ENCODE data around the gene SPTBN5. TPM values are rescaled to one million over a fixed set of nuclear protein-coding genes. Genes with fewer than 3 reads are reported as not detected.

SPTBN5 gene
- total RNA-seq, 1 experiment from 2014 or later, result 0.84 TPM

GRCh38 chr15:41923401-41923997, 29.6 kb upstream of the SPTBN5 start:
- H3K36me3 ChIP-seq (ENCODE audit: low read depth, low read length), result peaks cover 31% of the 10 kb centered on the region
- POLR2A ChIA-PET (ENCODE audit: unreplicated experiment), result no interaction called here
- peaks cover 28% of the 10 kb centered on the region for H3K79me2 ChIP-seq (ENCODE audit: low read length)

GRCh38 chr15:41922353-41922752, 28.5 kb upstream of the SPTBN5 start:
- H3K36me3 ChIP-seq (ENCODE audit: low read depth, low read length), result peaks cover 33% of the 10 kb centered on the region
- H3K9me3 ChIP-seq (ENCODE audit: low read length), result no peaks in the 10 kb centered on the region
- no peaks in the 10 kb centered on the region for H3K27me3 ChIP-seq (ENCODE audit: low read length)
- CTCF ChIA-PET, result no interaction called here
- no peaks in the 10 kb centered on the region for H4K20me1 ChIP-seq (ENCODE audit: low read length)
- no TSS peak for BruUV-seq (replicated peaks)
- no peak overlapping the region for H3K4me3 ChIP-seq (ENCODE audit: low read length)
- no peaks in the 10 kb centered on the region for H3K9me2 ChIP-seq (replicated peaks; ENCODE audit: low read length)
- H3K27ac ChIP-seq (ENCODE audit: low read length), result no peak overlapping the region
- peaks cover 26% of the 10 kb centered on the region for H3K4me1 ChIP-seq (ENCODE audit: insufficient read depth, low read length)
- peaks cover 26% of the 10 kb centered on the region for H3K79me2 ChIP-seq (ENCODE audit: low read length)
- no peak for ATAC-seq
- DNase-seq, result no peak
- H3F3A ChIP-seq (ENCODE audit: low read length, unreplicated experiment), result no peaks in the 10 kb centered on the region
- no peak overlapping the region for H3K4me2 ChIP-seq (ENCODE audit: low read length)
- intact Hi-C loops (cut with micrococcal nuclease), result no loop called here
- POLR2A ChIA-PET (ENCODE audit: unreplicated experiment), result no interaction called here
- no peak overlapping the region for H2AFZ ChIP-seq (ENCODE audit: low read length)
- no peak overlapping the region for H3K9ac ChIP-seq (ENCODE audit: low read length)
- TF ChIP-seq, protein P1, sequence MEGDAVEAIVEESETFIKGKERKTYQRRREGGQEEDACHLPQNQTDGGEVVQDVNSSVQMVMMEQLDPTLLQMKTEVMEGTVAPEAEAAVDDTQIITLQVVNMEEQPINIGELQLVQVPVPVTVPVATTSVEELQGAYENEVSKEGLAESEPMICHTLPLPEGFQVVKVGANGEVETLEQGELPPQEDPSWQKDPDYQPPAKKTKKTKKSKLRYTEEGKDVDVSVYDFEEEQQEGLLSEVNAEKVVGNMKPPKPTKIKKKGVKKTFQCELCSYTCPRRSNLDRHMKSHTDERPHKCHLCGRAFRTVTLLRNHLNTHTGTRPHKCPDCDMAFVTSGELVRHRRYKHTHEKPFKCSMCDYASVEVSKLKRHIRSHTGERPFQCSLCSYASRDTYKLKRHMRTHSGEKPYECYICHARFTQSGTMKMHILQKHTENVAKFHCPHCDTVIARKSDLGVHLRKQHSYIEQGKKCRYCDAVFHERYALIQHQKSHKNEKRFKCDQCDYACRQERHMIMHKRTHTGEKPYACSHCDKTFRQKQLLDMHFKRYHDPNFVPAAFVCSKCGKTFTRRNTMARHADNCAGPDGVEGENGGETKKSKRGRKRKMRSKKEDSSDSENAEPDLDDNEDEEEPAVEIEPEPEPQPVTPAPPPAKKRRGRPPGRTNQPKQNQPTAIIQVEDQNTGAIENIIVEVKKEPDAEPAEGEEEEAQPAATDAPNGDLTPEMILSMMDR (conservative IDR thresholded peaks at IDR 0.05; ENCODE audit: low read depth, low read length), result no peak
- TF ChIP-seq EZH2 (IDR thresholded peaks at IDR 0.05; ENCODE audit: low read length, unreplicated experiment) (no peak), EZH2phosphoT487 (IDR thresholded peaks at IDR 0.05; ENCODE audit: borderline replicate concordance, low read length) (no peak)

More at GRCh38 chr15:41923401-41923997, 29.6 kb upstream of the SPTBN5 start:
- H3K27me3 ChIP-seq (ENCODE audit: low read length), result no peaks in the 10 kb centered on the region
- no peaks in the 10 kb centered on the region for H3K9me3 ChIP-seq (ENCODE audit: low read length)
- peaks cover 26% of the 10 kb centered on the region for H3K4me1 ChIP-seq (ENCODE audit: insufficient read depth, low read length)
- no TSS peak for BruUV-seq (replicated peaks)
- ATAC-seq, result no peak
- CTCF ChIA-PET, result no interaction called here
- H2AFZ ChIP-seq (ENCODE audit: low read length), result no peak overlapping the region
- no peak overlapping the region for H3K4me2 ChIP-seq (ENCODE audit: low read length)
- H3K9me2 ChIP-seq (replicated peaks; ENCODE audit: low read length), result no peaks in the 10 kb centered on the region
- no peak overlapping the region for H3K9ac ChIP-seq (ENCODE audit: low read length)
- no peaks in the 10 kb centered on the region for H4K20me1 ChIP-seq (ENCODE audit: low read length)
- peaks cover 3% of the 10 kb centered on the region for H3F3A ChIP-seq (ENCODE audit: low read length, unreplicated experiment)
- H3K4me3 ChIP-seq (ENCODE audit: low read length), result no peak overlapping the region
- H3K27ac ChIP-seq (ENCODE audit: low read length), result no peak overlapping the region
- TF ChIP-seq, protein P1 (conservative IDR thresholded peaks at IDR 0.05; ENCODE audit: low read depth, low read length), result no peak
- TF ChIP-seq EZH2phosphoT487 (IDR thresholded peaks at IDR 0.05; ENCODE audit: borderline replicate concordance, low read length), result no peak
- TF ChIP-seq EZH2 (IDR thresholded peaks at IDR 0.05; ENCODE audit: low read length, unreplicated experiment), result no peak
- intact Hi-C loops (cut with micrococcal nuclease), result no loop called here
- no peak for DNase-seq

DNA sequence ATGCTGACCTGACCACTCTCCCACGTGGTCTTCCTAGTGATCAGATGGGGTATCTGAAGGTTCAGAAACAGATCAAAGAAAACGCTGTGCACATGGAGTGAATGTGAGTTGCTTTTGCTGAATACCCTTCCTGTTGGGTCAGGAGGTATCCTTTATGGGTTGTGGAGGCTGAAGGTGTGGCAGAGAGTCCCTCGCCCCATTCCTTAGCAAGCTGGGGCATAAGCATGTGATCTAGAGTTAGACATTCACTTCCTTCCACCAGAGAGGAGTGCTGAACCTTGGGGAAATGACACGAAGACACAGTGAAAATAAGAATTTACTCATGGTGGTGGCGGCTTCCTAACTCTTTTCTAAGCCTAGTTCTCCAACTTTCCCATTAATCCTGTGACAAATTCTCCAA, 27.8 kb upstream of the SPTBN5 start:
- CTCF ChIA-PET, result no interaction called here

More for the DNA sequence above, 27.8 kb upstream of the SPTBN5 start:
- peaks cover 35% of the 10 kb centered on the region for H3K36me3 ChIP-seq (ENCODE audit: low read depth, low read length)
- no peak overlapping the region for H3K4me3 ChIP-seq (ENCODE audit: low read length)
- H3K4me1 ChIP-seq (ENCODE audit: insufficient read depth, low read length), result peaks cover 22% of the 10 kb centered on the region
- H3K27ac ChIP-seq (ENCODE audit: low read length), result no peak overlapping the region
- H3K27me3 ChIP-seq (ENCODE audit: low read length), result no peaks in the 10 kb centered on the region
- TF ChIP-seq EZH2phosphoT487 (IDR thresholded peaks at IDR 0.05; ENCODE audit: borderline replicate concordance, low read length), result no peak
- TF ChIP-seq EZH2 (IDR thresholded peaks at IDR 0.05; ENCODE audit: low read length, unreplicated experiment), result no peak
- TF ChIP-seq, protein P1 (conservative IDR thresholded peaks at IDR 0.05; ENCODE audit: low read depth, low read length), result no peak
- H3K9me2 ChIP-seq (replicated peaks; ENCODE audit: low read length), result no peaks in the 10 kb centered on the region
- H3K9me3 ChIP-seq (ENCODE audit: low read length), result no peaks in the 10 kb centered on the region
- intact Hi-C loops (cut with micrococcal nuclease), result no loop called here
- no TSS peak for BruUV-seq (replicated peaks)
- POLR2A ChIA-PET (ENCODE audit: unreplicated experiment), result no interaction called here
- no peak overlapping the region for H3K4me2 ChIP-seq (ENCODE audit: low read length)
- no peaks in the 10 kb centered on the region for H3F3A ChIP-seq (ENCODE audit: low read length, unreplicated experiment)
- peaks cover 21% of the 10 kb centered on the region for H3K79me2 ChIP-seq (ENCODE audit: low read length)
- H3K9ac ChIP-seq (ENCODE audit: low read length), result no peak overlapping the region
- ATAC-seq (peak; percentile 4; the same call in 1 of the 2 replicates), DNase-seq (no peak)
- no peaks in the 10 kb centered on the region for H4K20me1 ChIP-seq (ENCODE audit: low read length)
- H2AFZ ChIP-seq (ENCODE audit: low read length), result no peak overlapping the region

Data from PC-3 (cell line).